ENCODE results near the gene SPRR2D. TPM values are rescaled to one million over a fixed set of nuclear protein-coding genes. Genes with fewer than 3 reads are reported as not detected.
"Not testable (repeated sequence)": the region's sequence is repeated elsewhere in the genome, so short reads cannot be mapped to it uniquely, and the experiment has no call there.

SPRR2D gene
- total RNA-seq, 1 donor from 2014 or later = not detected

DNA sequence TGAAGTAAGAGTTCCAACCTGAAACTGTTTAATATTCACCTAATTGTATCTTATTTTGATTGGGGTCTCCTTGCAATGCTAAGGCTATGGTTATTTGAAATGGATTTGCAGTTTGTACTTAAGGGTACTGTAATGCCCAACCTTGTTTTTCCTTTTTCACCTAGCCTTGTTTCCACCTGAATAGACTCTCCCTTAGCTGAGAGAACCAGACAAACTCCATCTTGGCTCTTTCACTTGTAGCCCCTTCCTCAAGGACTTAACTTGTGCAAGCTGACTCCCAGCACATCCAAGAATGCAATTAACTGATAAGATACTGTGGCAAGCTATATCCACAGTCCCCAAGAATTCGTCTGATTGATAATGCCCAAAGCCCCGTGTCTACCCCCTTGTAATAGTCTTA lies 19.1 kb downstream of the SPRR2D start:
- not testable (repeated sequence) for DNase-seq (ENCODE audit: low spot score in 2 of 2); FAIRE-seq

GRCh38 chr1:153011235-153011758 lies 29.6 kb downstream of the SPRR2D start:
- FAIRE-seq = not testable (repeated sequence)

DNA sequence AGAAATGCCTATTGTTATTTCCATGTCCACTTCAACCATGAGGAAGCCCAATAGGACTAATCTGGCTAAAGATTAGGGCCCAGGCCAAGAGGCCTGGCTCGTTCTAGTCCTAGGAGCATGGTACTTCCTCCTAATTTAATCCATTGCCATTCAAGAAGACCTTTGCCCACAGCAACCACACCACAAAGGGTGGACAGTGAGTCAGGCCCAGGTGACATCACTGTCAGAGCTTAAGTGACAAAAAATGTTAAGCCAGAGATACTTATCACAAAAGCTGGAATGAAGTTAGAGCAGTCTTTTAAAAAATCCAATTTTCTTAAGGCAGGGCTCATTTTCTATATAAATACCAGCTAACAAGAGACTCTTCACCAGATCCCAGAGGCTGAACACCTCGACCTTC lies 39.5 kb downstream of the SPRR2D start, which contains the start of gene SPRR3:
Gene SPRR3 (plus strand): TSS at position 368 of the 400 bp plus-strand sequence. CDS start 1,272 bp downstream, outside the sequence.
- DNase-seq (ENCODE audit: low spot score in 2 of 2) = no peak
- no peak for FAIRE-seq

More at GRCh38 chr1:153011235-153011758, 29.6 kb downstream of the SPRR2D start:
- not testable (repeated sequence) for DNase-seq (ENCODE audit: low spot score in 2 of 2)

GRCh38 chr1:153000294-153000693 lies 40.6 kb downstream of the SPRR2D start:
- FAIRE-seq (no peak), DNase-seq (ENCODE audit: low spot score in 2 of 2) (no peak)

DNA sequence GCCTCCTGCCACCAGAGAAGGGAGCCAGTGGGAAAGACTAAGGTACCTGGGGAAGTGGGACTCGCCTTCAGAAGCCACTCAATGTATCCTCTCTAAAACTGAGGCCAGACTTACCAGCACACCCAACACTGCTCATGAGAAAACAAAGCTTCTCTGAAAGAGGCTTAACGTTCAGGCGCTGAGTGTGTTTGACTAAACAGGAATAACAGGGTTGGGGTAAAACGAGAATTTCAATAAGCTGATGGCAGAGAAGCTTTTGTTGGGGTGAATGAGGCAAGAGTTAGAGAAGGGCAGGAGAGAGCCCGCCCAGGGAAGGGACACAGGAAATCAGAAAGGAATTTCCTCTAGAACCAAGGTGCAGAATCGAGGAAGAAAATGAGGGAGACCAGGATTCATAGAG lies 41.1 kb downstream of the SPRR2D start:
- no peak for DNase-seq (ENCODE audit: low spot score in 2 of 2)
- no peak for FAIRE-seq

- DNase-seq (ENCODE audit: low spot score in 2 of 2) (no peak), FAIRE-seq (no peak)
Measured at GRCh38 chr1:152998476-152998875, 42.4 kb downstream of the SPRR2D start.

GRCh38 chr1:152997901-152998300 lies 43.0 kb downstream of the SPRR2D start:
- FAIRE-seq (no peak), DNase-seq (ENCODE audit: low spot score in 2 of 2) (no peak)

DNA sequence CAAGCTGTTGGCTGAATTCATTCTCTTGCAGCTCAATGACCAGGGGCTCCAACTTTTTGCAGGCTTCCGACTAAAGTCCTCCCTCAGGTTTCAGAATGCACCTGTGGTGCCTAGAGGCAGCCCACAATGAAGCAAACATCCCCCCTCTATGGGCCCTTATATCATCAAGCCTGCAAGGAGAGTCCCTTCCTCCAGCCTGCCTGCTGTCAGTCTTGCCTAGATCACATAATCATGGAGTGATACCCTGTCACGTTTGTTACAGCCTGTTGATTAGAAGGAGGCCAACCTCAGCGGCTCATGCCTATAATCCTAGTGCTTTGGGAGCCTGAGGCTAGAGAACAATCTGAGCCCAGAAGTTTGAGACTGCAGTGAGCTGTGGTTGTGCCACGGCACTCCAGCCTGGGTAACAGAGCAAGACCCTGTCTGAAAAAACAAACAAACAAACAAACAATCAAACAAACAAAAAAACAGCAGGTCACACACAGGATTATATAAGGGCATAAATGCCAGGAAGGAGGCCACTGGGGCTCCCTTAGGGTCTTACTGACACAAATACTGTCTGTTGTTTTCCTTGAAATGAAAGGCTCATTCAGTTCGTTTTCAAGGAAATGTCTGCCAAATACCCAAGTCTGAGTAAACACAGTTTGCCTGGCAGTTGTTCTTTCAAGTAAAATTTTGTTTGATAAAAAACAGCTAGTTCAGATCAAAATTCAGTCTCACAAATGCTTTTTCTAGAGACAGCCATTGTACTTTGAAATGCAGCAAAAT lies 44.1 kb downstream of the SPRR2D start:
- DNase-seq (ENCODE audit: low spot score in 2 of 2) (peak in 1 of 2 donors; percentile 12), FAIRE-seq (no peak)

DNA sequence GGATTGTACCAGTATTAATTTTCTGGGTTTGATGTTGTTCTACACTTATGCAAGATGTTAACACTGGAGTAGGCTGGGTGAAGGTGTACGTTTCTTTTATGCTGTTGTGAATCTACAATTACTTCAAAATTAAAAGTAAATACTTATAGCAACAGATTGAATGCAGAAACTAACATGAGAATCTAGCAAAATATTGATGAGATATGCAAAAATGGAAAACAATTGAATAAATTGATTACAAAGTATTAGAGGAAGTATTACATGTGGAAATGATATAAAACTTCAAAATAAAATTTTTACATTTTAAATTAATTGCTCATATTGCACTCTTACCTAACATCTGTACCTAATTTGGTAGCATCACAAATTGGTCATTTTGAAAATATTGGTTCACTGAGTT lies 45.1 kb downstream of the SPRR2D start:
- FAIRE-seq (no peak), DNase-seq (ENCODE audit: low spot score in 2 of 2) (no peak)

- DNase-seq (ENCODE audit: low spot score in 2 of 2) = no peak
- no peak for FAIRE-seq
Measured at GRCh38 chr1:152993186-152993585, 47.7 kb downstream of the SPRR2D start.

Small RNA genes lying within 50 kb of the gene (small RNA-seq; reads per million reads assigned to genes)
- not detected for gene AL356867.1
- gene RF00322 = not detected

Other genes with a start within 250 kb of the SPRR2D start
- gene LCE1D, start 244.4 kb downstream of the SPRR2D start, total RNA-seq = not detected
- not detected for gene LCE1C, start 234.5 kb downstream of the SPRR2D start, total RNA-seq
- gene LCE1B, start 229.1 kb downstream of the SPRR2D start, total RNA-seq = not detected
- gene LCE1A, start 213.6 kb downstream of the SPRR2D start, total RNA-seq = not detected
- gene LCE6A, start 198.3 kb downstream of the SPRR2D start, total RNA-seq = not detected
- not detected for gene LCE7A, start 181.1 kb downstream of the SPRR2D start, total RNA-seq
- not detected for gene SMCP, start 162.8 kb downstream of the SPRR2D start, total RNA-seq
- gene IVL, start 132.6 kb downstream of the SPRR2D start, total RNA-seq = not detected
- gene SPRR5, start 93.9 kb downstream of the SPRR2D start, total RNA-seq = not detected
- gene SPRR4, start 70.5 kb downstream of the SPRR2D start, total RNA-seq = not detected
- not detected for gene SPRR1A, start 57.0 kb downstream of the SPRR2D start, total RNA-seq
- gene SPRR3, start 39.4 kb downstream of the SPRR2D start, total RNA-seq = not detected
- not detected for gene SPRR1B, start 9.9 kb downstream of the SPRR2D start, total RNA-seq
- gene SPRR2A, start 16.4 kb upstream of the SPRR2D start, total RNA-seq = not detected
- not detected for gene SPRR2B, start 30.5 kb upstream of the SPRR2D start, total RNA-seq
- not detected for gene SPRR2E, start 53.4 kb upstream of the SPRR2D start, total RNA-seq
- not detected for gene SPRR2F, start 72.4 kb upstream of the SPRR2D start, total RNA-seq
- gene SPRR2G, start 109.8 kb upstream of the SPRR2D start, total RNA-seq = not detected
- not detected for gene LELP1, start 162.3 kb upstream of the SPRR2D start, total RNA-seq
- gene PRR9, start 176.5 kb upstream of the SPRR2D start, total RNA-seq = not detected
- not detected for gene LORICRIN, start 218.6 kb upstream of the SPRR2D start, total RNA-seq